Stimulated activated naive CD8-positive, alpha-beta T cell treated with anti-CD3 and anti-CD28 coated beads, Interleukin-15, Interleukin-2, amounts not matched to agents 100 U/mL and 50 U/mL, for 24 hours (primary cell): ENCODE results near the gene STARD10.

Experiments
- ATAC-seq: fragments of 150-1000 bp; cut with Tn5 transposase; one replicate; pipeline ENCODE4 v1.10.0; 2021
- DNase-seq: peaks from one replicate; pipeline ENCODE4 v3.0.0; 2021

STARD10 gene

DNA sequence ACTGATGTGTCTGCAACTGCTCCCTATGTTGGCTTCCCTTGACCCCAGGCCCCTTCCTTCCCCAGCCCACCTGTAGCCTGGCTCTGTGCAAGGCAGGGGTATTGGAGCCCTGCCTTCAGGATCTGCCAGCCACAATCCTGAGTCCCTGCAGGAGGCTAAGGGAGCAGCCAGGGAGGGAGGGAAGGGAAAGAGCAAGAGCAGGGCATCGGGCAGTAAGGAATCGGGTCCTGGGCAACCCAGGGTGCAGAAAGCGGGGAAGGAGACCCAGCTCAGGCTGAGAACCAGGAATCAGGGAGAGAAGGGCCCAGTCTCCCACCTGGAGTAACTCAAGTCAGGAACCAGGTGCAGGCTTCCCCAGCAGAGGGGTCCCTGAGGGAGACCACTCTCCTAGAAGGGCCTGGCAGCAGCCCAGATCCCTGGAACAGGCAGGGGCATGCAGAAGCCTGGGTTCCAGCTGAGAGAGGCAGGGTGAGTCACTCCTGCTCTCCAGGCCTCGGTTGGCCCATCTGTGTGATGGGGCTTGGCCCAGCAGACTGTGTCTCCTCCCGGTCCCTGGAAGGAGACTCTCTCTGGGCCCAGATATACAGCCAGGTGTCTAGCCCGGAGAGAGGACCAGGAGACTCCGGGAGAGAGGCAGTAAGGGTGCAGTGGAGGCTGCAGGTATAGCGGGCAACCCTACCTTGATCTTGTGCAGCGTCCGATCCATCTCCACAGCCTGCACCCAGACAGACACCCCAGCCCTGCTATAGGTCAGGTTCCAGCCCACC, 13.4 kb downstream of the STARD10 start:
- DNase-seq (no peak), ATAC-seq (no peak)

DNA sequence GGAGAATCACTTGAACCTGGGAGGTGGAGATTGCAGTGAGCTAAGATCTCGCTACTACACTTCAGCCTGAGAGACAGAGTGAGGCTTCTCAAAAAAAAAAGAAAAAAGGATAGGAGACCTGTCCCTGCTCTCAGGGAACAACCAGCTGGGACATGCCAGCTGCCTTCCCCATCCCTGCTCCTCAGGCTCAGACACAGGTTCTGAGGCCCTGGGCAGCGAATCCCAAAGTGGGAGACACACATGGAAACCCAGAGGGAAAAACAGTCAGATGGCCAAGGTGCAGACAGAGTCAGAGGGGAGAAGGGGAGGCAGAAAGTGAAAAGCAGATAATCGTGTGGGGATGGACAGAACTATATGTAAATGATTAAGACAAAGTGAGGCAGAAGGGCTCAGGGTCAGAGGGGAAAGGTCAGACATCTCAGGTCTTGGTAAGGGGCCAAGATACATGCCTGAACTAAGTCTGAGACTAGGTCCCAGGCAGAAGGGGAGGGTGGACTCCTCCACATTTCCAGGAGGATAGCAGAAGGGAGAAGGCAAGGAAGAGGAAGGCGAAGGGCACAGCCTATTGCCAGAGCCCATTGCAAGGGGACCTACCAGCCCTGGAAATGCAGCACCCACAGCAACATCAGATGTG, 14.2 kb downstream of the STARD10 start:
- no peak for DNase-seq
- no peak for ATAC-seq

DNA sequence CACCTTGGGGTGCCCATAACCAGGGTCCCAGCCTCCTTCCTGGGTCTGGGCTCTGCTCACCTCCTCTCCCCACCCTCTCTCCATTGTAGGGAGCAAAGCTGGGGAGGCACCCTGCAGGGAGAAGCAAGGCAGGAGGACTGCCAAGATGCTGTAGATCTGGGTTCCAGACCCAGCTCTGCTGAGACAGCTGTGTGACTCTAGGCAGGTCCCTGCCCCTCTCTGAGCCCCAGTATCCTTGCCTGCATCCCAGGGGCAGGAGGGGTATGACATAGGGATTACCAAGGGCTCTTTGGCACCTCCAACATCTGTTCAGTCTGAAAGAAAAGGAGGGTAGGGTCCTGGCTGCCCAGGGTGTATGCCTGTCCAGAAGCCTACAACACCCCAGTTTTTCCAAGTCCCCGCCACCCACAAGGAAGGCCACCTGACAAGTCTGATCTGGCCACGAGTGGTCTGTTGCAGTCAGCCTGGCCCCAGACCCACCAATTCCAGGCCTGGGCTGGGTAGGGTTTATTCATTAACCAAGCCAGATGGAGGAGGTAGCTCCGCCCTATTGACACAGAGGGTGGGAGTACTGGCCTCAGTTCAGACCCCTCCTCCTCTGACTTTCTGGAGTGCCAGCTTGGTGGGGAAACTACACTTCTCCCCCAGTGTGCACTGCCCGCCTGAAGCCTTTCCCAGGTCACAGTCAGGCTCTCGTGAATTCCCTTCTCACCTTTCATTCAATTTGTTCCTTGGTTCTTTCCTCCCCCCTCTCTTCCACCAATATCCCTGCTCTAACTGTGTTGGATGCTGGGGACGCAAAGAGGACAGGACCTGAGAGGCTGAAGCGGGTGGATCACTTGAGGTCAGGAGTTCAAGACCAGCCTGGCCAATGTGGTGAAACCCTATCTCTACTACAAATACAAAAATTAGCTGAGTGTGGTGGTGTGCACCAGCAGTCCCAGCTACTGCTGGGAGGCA, 15.0 kb downstream of the STARD10 start:
- no peak for ATAC-seq
- no peak for DNase-seq

DNA sequence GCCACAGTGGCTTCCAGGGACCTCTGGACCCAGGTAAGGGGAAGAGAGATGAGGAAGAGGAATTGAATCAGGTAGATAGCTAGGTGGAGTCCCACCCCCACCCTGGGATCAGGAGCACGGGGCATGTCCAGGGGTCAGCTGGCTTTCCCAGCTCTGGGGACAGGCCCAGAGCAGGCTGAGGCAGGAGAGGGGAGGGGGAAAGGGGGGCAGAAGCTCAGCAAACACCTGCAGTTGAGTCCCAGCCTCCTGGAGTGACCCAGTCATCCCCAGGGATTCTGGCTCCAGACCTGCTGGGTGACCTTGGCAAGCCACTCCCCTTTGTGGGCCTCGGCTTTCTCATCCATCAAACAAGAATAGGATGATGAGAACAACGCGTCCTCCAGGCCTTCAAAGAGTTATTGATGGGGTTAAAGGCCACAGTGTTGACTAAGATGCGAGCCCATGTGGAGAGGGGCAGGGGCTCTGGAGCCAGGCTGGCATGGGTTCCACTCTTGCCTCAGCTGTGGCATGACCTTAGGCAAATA, 16.0 kb downstream of the STARD10 start:
- DNase-seq = no peak
- ATAC-seq = no peak

DNA sequence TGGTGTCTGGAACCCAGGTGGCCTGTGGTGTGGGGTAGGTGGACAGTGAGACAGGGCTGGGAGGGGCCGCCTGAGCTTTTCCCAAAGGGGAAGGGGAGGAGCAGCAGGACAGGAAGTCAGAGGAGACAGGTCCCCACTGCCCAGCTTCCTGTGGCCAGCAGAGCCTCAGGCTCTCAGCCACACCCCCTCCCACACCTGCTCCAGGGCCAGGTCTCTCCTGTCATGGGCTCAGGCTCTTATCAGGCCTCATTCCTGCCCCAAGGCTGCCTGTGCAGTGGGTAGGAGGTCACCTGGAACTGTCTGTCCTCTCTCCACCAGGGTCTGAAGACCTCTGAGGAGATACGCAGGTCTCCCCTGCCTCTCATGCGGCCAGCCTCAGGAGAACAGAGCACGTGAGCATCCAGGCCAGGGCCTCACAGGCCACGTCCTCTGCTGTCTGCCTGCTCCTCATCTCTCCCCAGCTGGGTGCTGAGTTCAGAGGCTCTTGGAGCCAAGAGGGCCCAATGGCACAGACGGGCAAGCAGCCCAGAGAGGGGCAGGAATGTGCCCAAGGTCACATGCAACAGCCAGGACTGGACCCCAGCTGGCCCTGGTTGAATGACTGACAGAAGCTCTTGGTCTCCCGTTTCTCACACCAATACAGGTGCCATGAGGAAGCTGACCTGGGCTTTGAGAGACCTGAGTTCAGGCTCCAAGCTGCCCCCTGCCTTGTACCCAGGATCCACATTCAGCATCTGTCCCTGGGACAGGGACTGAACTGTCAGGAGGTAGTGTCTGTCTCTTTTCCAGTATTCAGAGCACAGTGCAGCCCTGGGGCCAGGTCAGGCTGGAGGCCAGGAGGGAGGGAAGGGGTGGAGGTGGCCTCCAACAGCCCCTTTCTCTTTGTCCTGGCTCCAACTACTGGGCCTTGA, 16.7 kb downstream of the STARD10 start:
- no peak for DNase-seq
- ATAC-seq = no peak

DNA sequence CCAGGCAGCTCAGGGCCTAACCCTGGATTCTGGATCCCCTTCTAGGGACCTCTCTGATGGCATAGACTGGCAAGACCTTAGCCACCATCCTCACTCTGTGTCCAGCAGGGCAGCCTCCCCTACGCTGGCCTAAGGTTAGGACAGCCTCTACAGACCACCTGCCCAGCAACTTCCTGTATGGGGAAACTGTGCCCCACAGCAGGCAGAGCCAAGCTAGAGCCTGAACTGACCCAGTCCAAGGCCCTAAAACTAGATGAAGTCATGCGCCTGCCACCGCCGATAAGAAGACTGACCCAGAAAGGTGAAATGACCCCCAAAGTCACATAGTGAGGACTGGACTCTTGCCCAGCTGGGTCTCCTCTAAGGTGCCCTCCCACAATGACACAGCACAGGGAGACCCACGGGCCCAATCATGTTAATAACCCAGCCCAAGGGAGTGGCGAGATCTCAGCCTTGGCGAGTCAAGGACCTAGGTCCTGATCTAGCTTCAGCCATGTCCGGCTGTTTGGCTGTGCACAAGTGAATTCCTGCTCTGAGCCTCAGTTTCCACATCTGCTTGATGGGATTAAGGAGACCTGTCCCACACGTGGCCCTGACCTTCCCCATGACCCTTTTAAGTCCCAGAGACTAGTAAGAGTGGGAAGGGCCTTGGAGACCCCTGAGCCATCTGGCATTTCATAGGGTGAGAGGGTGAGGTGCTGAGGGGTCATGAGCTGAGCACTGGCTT, 17.6 kb downstream of the STARD10 start:
- ATAC-seq (no peak), DNase-seq (no peak)

DNA sequence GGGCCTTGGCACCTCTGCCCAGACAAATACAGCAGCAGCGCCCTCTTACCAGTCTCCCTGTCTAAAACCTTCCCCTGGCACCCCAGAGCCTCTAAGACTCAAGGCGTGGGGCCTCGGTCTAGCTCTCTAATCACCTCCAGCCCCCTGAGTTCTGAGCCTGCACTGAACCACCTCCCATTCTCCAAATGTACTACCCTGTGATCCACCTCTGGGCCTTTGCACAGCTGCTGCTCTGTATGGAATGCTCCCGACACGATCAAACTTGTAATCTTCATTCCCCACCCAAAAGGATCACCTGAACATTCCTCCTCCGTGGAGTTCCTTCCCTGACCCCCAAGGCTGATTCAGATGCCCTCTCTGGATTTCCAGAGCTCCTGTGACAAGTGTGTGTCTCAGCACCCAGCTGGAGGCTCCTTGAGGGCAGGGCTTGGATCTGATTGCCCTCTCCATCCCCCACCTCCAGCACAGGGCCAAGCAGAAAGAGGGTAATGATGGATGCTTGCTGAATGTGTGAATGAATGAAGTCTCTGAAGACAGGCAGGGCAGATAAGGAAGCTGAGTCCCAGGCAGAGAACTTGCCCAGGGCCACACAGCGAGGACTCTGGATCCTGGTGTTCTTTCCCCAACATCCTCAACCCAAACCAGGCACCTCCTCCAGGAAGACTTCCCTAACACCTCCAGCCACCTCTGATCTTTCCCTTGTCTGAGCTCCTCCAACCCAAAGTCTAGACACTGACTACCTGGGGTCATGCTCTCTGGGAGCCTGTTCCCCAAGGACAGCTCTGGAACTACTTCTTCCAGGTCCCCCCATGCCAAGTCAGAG, 18.3 kb downstream of the STARD10 start:
- ATAC-seq (no peak), DNase-seq (no peak)

DNA sequence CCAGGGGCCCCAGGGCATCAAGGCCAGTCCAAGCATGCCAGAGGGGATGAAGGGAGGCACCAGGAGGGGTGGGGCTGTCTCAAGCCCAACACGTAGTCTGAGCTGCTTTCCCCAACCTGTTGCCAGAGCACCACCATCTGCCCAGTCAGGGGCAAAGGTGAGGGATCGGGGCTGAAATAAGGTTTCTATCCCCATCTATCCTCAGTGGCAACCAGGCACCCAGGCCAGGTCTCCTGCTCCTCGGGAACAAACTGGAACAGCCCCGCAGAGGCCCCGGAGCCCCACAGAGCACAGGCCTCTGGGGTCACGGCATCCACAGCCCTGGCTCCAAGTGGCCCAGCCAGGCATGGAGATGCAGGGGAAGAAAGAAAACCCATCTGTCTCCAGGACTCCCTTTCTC, 19.3 kb downstream of the STARD10 start:
- no peak for DNase-seq
- no peak for ATAC-seq

DNA sequence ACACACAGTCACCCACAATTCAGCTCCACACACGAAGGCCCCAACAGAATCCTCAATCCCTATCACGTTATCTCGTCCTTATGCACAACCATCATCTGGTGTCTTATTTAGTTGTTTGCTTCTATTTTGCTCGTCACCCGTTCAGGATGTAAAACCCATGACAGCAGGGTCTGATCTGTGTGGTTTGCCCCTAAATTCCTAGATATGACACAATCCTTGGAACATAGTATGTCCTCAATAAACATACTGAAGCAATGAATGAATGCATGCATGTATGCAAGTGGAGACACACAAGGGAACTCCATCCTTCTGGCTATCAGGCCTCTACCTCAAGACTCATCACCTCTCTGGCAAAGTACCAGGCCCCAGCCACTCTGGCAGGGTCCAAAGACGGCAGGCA, 20.2 kb downstream of the STARD10 start:
- no peak for ATAC-seq
- DNase-seq = no peak

DNA sequence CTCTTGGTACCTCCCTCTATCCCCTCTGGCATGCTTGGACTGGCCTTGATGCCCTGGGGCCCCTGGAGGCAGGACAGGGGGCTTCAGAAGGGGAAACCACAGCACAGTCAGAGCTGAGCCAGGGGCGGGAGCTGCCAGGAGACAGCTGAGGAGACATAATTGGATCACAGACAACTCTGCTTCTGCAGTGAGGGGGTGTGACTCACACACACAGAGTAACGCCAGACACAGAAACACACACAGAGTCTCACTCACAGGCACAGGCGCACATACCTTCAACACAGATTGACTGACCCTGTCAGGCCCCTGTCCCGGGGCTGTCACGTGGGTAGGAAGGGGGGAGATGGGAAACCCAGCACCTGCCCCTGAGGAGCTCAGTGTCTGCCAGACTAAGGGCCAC, 20.6 kb downstream of the STARD10 start:
- DNase-seq = no peak
- ATAC-seq = peak; percentile 10

DNA sequence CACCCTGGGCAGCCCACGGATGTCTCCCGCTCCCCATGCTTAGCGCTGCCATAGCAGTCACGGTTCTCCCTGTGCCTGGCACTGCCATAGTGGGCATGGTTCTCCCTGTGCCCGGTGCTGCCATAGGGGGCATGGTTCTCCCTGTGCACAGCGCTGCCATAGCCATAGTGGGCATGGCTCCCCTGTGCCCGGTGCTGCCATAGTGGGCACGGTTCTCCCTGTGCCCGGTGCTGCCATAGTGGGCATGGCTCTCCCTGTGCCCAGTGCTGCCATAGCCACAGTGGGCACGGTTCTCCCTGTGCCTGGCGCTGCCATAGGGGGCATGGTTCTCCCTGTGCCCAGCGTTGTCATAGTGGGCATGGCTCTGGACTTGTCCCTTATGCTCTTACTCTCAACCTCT, 21.8 kb downstream of the STARD10 start:
- ATAC-seq = no peak
- no peak for DNase-seq

DNA sequence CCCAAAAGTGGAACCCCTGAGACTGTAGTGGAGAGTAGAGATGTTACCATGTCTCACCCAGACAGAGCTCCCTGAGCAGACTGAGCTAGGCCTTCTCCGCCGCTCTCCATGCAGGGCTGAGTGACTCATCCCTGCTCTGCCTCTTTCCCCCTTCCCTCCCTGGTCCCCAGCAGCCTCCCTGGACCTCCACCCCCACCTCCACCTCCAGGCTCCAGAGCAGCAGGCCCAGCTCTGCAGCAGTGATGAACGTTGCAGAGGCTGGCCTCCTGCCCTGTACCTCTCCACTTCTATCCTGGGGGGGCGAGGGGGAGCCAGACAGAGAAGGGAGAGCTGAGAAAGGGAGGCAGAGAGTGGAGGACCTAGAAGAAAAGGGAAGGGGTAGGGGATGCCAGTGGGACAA, 22.3 kb downstream of the STARD10 start:
- ATAC-seq = no peak
- no peak for DNase-seq

DNA sequence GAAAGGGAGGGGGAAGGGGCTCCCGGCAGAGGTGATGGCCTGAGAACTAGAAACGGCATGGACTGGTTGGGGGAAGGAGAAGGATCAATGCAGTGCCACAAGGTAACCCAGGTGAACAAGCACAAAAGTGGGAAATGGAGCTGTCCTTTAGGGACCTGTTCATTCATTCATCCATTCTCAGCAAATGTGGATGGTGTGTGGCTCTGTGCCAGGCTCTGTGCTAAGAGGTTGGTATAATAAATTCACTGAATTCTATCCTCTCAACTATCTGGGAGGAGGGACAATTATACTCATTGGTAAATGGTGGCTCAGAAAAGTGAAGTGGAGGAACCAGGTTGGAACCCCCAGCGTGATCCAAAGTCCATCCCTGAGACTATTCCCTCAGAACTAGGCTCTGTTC, 23.0 kb downstream of the STARD10 start:
- DNase-seq (no peak), ATAC-seq (no peak)

DNA sequence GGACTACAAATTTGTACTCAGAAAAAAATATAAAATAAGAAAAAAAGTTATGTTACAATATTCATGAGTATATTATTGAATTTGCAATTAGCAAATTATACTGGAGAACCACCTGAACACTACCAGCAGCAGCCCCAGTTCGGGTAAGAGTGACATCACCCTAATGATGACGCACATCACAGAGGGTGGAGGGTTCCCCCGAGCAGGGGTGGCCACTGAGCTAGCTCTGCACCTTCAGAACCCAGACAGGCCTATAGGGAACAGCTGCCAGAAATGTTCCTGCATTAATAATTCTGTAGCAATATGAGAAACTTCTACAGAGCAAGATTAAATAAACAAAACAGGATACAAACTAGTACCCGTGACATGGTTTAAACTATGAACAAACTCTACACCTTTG, 24.2 kb downstream of the STARD10 start:
- ATAC-seq = no peak
- DNase-seq = no peak

DNA sequence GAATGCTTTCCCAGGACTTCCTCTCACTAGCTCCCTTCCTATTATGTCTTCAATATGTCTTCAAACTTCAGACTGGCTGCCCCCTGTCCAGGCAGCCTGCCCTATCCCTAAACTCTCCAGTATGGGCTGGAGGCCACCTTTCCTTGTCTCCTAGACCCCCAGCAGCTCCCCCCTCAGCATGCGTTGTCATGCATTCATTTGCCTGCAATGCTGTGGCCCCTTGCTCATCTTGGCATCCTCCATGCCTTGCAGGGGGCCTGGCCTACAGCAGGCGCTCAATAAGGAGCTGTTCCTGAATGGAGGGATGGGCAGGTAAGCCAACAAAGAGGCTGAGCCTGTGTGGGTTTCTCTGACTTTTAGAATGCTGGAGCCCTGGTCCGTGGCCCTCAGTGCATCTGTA, 25.3 kb downstream of the STARD10 start:
- no peak for DNase-seq
- no peak for ATAC-seq

DNA sequence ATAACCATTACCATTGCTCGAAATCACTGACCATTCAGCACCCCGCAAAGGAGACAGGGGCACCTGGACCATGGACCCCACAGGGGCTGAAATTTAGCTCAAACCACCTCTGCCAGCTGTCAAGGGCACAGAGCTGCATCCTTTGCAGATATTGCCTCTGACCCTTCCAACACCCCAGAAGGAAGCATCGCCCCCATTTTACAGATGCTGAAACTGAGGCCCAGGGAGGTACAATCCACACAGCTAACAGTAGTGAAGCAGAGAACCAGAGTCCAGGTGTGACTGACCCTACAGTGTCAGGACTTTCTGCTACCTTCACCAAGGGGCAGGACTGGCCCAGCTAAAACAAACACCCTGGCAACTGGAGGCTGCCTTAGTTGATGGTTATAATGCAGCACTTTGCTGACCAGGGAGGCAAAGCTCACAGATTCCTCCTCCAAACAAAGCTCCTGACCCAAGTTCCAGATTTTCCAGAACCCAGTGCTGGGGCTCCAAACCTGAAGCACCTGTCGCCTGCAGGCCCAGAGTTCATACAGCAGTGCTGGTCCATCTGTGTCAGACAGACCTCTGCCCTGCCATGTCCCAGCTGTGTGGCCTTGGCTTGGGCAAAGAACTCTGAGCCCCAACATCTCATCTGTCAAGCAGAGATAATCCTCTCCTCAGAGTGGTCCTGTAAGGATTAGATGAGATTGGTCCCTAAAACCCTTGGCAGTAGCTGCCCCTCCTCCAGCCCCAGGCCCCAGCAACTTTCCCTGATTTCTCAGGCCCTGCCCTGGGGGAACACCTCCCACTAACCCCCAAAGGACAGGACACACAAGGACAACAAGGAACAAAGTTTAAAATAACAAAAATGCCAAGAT, 26.4 kb downstream of the STARD10 start:
- DNase-seq = no peak
- no peak for ATAC-seq

DNA sequence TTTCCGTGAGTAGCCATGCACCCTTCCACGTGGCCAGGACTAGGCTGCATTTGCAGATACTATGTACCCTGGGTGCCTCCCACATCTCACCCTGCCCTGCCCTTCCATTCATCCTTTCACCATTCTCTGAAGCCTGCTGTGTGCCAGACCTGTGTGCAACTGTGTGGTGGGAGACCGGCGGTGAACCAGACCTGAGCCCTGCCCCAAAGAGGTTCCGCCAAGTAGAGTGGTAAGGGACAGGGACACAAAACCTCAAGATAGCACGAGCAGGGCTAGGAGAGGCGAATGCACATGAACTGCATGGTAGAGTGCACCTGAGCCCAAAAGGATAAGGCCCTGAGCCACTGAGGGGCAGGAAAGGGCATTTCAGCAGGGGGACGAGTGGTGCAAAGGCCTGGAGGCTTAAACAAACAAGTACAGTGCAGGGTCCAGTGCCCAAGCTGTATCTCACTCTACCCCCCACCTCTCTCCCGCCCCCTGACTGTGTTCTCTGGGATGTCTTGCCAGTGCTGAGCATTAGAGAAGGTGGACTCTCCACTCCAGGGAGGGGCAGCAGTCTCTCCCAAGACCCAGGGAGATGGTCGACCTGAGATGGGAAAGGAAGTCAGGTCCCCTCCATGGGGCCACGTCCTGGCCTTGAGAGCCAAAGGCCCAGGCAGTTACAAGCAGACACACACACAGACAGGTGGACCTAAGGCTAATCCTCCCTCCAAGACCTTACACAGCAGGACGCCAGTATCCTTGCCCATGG, 27.5 kb downstream of the STARD10 start:
- ATAC-seq = no peak

DNA sequence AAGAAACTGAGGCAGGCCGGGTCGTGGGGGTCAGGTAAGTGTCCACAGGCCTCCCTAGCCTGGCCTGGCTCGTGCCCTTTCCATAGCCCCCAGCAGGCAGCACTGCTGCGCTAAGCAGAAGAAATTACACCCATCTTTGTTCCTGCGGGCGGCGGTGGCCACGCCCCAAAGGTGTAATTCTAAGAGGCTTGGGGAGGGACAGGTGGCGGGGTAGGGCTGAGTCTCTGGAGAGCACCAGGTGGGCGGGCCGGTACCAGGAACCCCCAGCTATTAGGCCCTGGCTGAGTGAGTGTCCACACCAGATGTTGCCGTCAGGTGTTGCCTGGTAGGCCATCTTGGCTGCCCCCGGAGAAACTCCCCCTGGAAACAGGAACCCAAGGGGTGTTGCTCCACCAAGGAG, 29.3 kb downstream of the STARD10 start:
- DNase-seq = no peak
- no peak for ATAC-seq

More for the DNA sequence above, 27.5 kb downstream of the STARD10 start:
- DNase-seq = no peak
